Stimulated activated CD8-positive, alpha-beta memory T cell treated with anti-CD3 and anti-CD28 coated beads, Interleukin-12 subunit alpha, Interleukin-12 subunit beta, amount 100 ng/mL, for 1 hour (primary cell): ENCODE results near the gene GALNT9.

ENCODE experiments used
- DNase-seq: peaks from one replicate; pipeline ENCODE4 v3.0.0-alpha.2; 2020; ENCODE audit warnings: low read depth

GALNT9 gene

GRCh38 chr12:132167611-132168310, 161.6 kb downstream of the GALNT9 start:
- no peak for DNase-seq

- no peak for DNase-seq
Observed at GRCh38 chr12:132166801-132167591, 162.4 kb downstream of the GALNT9 start.

GRCh38 chr12:132166093-132166492, 163.3 kb downstream of the GALNT9 start:
- DNase-seq, result no peak

DNA sequence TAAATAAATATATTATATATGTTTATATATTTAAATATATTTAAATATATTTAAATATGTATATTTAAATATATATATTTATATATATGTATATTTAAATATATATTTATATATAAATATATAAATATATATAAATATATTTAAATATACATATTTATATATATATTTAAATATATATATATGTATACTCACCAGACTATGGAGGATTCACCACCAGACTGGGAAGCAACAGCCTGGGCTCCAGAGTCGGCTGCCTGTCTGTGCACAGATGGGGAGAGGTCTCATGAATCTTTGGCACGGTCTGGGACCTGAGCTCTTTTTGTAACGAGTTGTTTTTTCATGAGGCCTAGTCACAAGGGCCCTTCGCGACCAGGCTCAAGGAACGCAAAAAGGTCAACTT, 163.8 kb downstream of the GALNT9 start:
- no peak for DNase-seq

DNA sequence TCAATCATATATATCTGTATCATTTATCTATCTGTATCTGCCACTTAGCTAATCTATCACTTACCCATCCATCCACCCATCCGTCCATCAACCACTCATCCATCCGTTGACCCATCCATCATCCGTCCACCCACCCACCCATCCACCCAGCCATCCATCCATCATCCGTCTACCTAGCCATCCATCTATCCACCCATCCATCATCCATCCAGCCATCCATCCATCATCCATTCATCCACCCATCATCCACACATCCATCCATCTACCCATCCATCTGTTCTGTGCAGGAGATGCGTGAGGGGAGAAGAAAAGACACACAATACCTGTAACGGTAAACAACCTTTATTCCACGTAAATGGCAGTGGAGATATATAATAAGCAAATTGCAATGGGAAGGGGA, 165.0 kb downstream of the GALNT9 start:
- no peak for DNase-seq

GRCh38 chr12:132163911-132164288, 165.5 kb downstream of the GALNT9 start:
- DNase-seq, result no peak

DNA sequence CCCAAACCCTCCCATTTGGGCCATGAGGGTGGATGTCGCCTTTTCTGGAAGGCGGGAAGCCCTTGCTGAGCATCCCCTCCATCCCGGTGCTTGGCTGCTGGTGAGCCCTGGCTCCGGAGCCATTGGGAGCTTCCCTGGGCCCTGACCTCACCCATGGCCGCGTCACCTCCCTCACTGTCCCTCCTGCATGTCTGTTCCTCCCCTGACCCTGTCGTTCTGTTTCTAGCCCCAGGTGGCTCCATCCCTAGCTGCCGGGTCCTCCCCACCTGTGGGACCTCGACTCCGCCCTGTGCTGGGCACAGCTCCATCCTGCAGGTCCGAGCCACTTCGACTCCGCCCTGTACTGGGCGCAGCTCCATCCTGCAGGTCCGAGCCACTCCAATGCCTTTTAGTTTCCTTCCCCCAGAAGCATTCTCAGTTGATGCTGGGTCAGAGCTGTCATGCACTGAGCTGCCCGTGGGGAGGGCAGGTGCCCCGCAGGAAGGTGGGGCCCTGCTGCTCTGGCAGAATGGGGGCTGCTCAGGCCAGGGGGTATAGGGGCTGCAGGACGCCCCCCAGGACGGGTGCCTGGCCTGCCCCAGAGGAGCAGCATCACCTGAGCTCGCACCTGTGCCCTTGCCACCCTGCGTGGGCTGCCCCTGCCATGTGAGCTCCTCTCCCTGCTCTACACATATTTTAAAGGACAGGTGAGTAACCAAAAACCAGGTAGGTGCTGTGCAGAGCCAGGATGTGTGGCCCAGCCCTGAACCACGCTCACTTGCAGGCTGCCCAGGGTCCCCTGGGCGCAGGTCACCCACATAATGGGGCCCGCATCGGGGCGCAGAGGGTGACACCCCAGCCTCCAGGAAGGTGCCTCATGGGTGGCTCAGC, 166.1 kb downstream of the GALNT9 start:
- no peak for DNase-seq

GRCh38 chr12:132162508-132163031, 166.8 kb downstream of the GALNT9 start:
- DNase-seq, result no peak

- no peak for DNase-seq
Observed at GRCh38 chr12:132161796-132162507, 167.4 kb downstream of the GALNT9 start.

- no peak for DNase-seq
Observed at GRCh38 chr12:132161036-132161781, 168.2 kb downstream of the GALNT9 start.

- no peak for DNase-seq
Observed at GRCh38 chr12:132160601-132161035, 168.8 kb downstream of the GALNT9 start.

DNA sequence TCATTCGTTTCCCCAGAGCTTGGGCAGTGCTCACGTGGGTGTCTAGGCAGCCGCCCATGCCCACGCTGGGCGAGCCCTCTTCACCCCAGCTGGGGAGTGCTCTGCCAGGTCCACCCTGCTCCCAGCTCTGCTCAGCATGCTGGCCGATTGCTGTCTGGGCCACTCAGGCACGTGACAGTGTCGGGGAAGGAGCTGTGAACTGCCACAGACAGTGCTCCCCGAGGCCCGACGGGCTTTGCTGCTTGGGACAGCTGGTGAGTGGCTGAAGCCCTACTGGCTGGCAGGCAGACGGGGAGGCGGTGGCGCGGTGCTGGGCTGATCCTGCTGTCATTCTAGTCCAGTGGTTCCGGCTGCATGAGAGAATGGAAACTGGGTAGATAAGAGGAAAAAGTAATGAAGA, 169.4 kb downstream of the GALNT9 start:
- no peak for DNase-seq

DNA sequence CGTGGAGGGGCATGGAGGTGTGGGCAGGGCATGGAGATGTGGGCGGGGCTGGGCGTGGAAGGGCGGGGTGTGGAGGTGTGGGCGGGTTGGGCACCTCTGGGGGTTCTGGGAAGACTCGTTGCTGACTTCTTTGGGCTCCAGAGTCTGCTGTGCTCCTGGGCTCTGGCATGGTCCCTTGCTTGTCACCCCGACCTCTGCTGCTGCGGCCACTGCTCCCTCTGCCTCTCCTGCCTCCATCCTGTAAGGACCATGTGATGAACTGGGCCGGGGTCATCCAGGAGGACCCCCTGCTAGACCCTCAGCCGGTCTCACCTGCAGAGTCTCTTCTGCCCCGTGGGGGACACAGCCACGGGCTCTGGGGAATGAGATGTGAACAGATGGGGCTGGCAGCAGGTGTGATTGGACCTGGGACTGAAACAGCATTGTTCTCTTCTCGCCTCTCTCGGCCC, 169.8 kb downstream of the GALNT9 start:
- no peak for DNase-seq

DNA sequence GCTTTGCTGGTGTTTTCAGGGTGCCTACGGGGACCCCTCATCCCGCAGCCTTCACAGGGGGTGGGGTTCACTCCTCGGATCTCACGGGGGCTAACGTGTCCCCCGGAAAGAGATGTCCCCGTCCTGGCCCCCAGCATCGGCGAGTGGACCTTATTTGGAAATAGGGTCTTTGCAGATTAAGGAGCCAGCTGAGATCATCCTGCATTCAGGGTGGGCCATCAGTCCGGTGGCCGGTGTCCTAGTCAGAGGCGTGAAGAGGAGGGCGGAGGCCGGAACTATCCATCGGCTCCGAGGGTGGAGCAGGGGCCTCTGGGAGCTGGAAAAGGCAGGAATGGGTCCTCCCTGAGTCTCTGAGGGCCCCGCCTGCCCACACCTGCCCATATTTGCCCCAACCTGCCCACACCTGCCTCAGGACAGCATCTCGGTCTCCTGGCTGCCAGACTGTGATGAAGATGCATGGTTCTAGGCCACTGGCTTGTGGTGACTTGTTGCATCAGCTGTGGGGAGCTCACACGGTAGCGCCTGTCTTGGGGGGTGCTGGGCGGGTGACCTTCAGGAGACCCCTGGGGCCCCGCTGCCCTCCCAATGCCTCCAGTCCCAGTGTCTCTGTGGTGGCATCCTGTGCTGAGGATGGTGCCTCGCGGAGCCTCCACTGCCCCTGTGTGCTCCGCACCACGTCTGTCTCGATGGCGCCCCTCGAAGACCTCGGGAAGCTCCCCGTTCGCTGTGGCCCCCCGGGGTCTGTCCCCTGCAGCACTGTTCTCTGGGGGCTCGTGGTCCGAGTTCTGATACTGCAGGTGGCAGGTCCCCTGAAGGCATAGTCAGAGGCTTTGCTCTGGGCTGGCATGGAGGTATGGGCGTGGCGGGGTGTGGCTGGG, 170.5 kb downstream of the GALNT9 start:
- no peak for DNase-seq

- DNase-seq, result no peak
Observed at GRCh38 chr12:132157733-132158409, 171.5 kb downstream of the GALNT9 start.

GRCh38 chr12:132156573-132157325, 172.6 kb downstream of the GALNT9 start:
- no peak for DNase-seq

DNA sequence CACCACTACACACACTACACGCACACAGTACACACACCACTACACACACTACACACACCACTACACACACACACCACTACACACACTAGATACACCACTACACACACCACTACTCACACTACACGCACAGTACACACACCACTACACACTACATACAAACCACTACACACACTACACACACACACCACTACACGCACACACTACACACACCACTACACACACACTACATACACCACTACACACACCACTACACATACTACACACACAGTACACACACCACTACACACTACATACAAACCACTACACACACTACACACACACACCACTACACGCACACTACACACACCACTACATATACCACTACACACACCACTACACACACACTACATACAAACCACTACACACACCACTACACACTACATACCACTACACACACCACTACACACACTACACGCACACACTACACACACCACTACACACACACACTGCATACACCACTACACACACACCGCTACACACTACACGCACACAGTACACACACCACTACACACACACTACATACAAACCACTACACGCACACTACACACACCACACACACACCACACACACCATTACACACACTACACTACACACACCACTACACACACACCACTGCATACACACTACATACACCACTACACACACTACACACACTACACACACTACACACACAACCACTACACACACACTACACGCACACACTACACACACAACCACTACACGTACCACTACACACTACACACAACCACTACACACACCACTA, 173.4 kb downstream of the GALNT9 start:
- DNase-seq, result no peak
